Calu3 (cell line): ENCODE results near the gene FUT2. TPM values are rescaled to one million over a fixed set of nuclear protein-coding genes. Genes with fewer than 3 reads are reported as not detected.
"Not testable (repeated sequence)": the region's sequence is repeated elsewhere in the genome, so short reads cannot be mapped to it uniquely, and the experiment has no call there.

Experiments used
- BruUV-seq: library from RNA; stranded (reverse); fragments of 400-500 nt; replicated peaks from 2 replicates; lab custom pipeline; 2021; lab: Mats Ljungman, UMichigan
- CTCF ChIA-PET: fragments of 300-600 bp; sonication (Branson Sonifier 250); formaldehyde crosslinking; loops from one replicate; lab custom pipeline; 2022; ENCODE audit warnings: antibody characterized with exemption; lab: Charles Lee
- DNase-seq: peaks from one replicate; pipeline ENCODE4 v3.0.0; 2022
- H3K27ac Mint-ChIP-seq: one replicate; pipeline ENCODE4 v1.8.0; 2022; ENCODE audit warnings: mixed read lengths; ENCODE audit not compliant: unreplicated experiment
- H3K27me3 Mint-ChIP-seq: one replicate; pipeline ENCODE4 v1.8.0; 2022; ENCODE audit warnings: mixed read lengths; ENCODE audit not compliant: unreplicated experiment
- H3K36me3 Mint-ChIP-seq: one replicate; pipeline ENCODE4 v1.8.0; 2022; ENCODE audit warnings: mild to moderate bottlenecking, moderate library complexity, mixed read lengths; ENCODE audit not compliant: insufficient read depth, unreplicated experiment
- H3K4me1 Mint-ChIP-seq: one replicate; pipeline ENCODE4 v1.8.0; 2022; ENCODE audit warnings: mild to moderate bottlenecking, low read depth, mixed read lengths; ENCODE audit not compliant: unreplicated experiment
- H3K4me3 Mint-ChIP-seq: one replicate; pipeline ENCODE4 v1.8.0; 2022; ENCODE audit warnings: mild to moderate bottlenecking, low read depth, moderate library complexity, mixed read lengths; ENCODE audit not compliant: unreplicated experiment
- H3K9me3 Mint-ChIP-seq: one replicate; pipeline ENCODE4 v1.8.0; 2022; ENCODE audit warnings: low read depth, mixed read lengths; ENCODE audit not compliant: unreplicated experiment
- intact Hi-C: fragments of 100-400 bp; cut with micrococcal nuclease; formaldehyde crosslinking; loops from one replicate; pipeline ENCODE4 v1.10.0; 2022; ENCODE audit not compliant: unreplicated experiment
- total RNA-seq: library from RNA; stranded (reverse); gene quantifications from 2 replicates; pipeline ENCODE4 v1.2.3, GENCODE V29; 2022
- TF ChIP-seq, protein P1 (sequence below): fragments of 200-600 bp; IDR thresholded peaks from one replicate; pipeline ENCODE4 v1.8.0; 2022; ENCODE audit warnings: antibody characterized with exemption; ENCODE audit not compliant: unreplicated experiment

Gene FUT2
- total RNA-seq, 1 experiment from 2014 or later: 10.4 TPM

- intact Hi-C loops: no loop called here
Observed at GRCh38 chr19:48650974-48651682, 44.6 kb upstream of the FUT2 start.

GRCh38 chr19:48651683-48652048, 44.1 kb upstream of the FUT2 start:
- no TSS peak for BruUV-seq
- Mint-ChIP-seq H3K4me3 (no peak overlapping the region), H3K4me1 (peaks cover 10% of the 10 kb centered on the region), H3K27me3 (peaks cover 17% of the 10 kb centered on the region), H3K9me3 (no peaks in the 10 kb centered on the region), H3K27ac (no peak overlapping the region), H3K36me3 (no peaks in the 10 kb centered on the region)
- no peak for DNase-seq
- intact Hi-C loops: no loop called here
- TF ChIP-seq, protein P1, sequence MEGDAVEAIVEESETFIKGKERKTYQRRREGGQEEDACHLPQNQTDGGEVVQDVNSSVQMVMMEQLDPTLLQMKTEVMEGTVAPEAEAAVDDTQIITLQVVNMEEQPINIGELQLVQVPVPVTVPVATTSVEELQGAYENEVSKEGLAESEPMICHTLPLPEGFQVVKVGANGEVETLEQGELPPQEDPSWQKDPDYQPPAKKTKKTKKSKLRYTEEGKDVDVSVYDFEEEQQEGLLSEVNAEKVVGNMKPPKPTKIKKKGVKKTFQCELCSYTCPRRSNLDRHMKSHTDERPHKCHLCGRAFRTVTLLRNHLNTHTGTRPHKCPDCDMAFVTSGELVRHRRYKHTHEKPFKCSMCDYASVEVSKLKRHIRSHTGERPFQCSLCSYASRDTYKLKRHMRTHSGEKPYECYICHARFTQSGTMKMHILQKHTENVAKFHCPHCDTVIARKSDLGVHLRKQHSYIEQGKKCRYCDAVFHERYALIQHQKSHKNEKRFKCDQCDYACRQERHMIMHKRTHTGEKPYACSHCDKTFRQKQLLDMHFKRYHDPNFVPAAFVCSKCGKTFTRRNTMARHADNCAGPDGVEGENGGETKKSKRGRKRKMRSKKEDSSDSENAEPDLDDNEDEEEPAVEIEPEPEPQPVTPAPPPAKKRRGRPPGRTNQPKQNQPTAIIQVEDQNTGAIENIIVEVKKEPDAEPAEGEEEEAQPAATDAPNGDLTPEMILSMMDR: no peak
- CTCF ChIA-PET: interaction anchor here (0.7 kb wide), 1 partner anchor 8 kb away, joined by 7 read pairs; no protein-coding TSS in a partner anchor

More at GRCh38 chr19:48650974-48651682, 44.6 kb upstream of the FUT2 start:
- H3K9me3 Mint-ChIP-seq: no peaks in the 10 kb centered on the region
- H3K4me1 Mint-ChIP-seq: peaks cover 10% of the 10 kb centered on the region
- no peak overlapping the region for H3K4me3 Mint-ChIP-seq
- no peak overlapping the region for H3K27ac Mint-ChIP-seq
- H3K27me3 Mint-ChIP-seq: peaks cover 22% of the 10 kb centered on the region
- H3K36me3 Mint-ChIP-seq: peaks cover 2% of the 10 kb centered on the region
- CTCF ChIA-PET: interaction anchor here (0.7 kb wide), 1 partner anchor 8 kb away, joined by 7 read pairs; no protein-coding TSS in a partner anchor
- DNase-seq: no peak
- TF ChIP-seq, protein P1: no peak
- BruUV-seq: no TSS peak

- TF ChIP-seq, protein P1: no peak
- BruUV-seq: no TSS peak
- no peak for DNase-seq
- Mint-ChIP-seq H3K27me3 (no peaks in the 10 kb centered on the region), H3K9me3 (no peaks in the 10 kb centered on the region), H3K27ac (no peak overlapping the region), H3K36me3 (no peaks in the 10 kb centered on the region), H3K4me1 (peaks cover 9% of the 10 kb centered on the region), H3K4me3 (no peak overlapping the region)
- intact Hi-C loops: no loop called here
- CTCF ChIA-PET: interaction anchor here (0.6 to 1.1 kb wide), 2 partner anchors 12 to 23 kb away, joined by 4 to 8 read pairs; no protein-coding TSS in a partner anchor
Observed at GRCh38 chr19:48654299-48655059, 41.3 kb upstream of the FUT2 start.

GRCh38 chr19:48656840-48657474, 38.8 kb upstream of the FUT2 start:
- Mint-ChIP-seq H3K36me3 (peaks cover 6% of the 10 kb centered on the region), H3K9me3 (no peaks in the 10 kb centered on the region), H3K4me3 (no peak overlapping the region), H3K27me3 (no peaks in the 10 kb centered on the region), H3K4me1 (peaks cover 17% of the 10 kb centered on the region), H3K27ac (no peak overlapping the region)
- intact Hi-C loops: no loop called here
- TF ChIP-seq, protein P1: no peak
- CTCF ChIA-PET: interaction anchor here (0.7 to 1.1 kb wide), 4 partner anchors 10 to 19 kb away, joined by 3 to 6 read pairs (median 3); partner anchors contain the start of gene CA11
- no peak for DNase-seq
- no TSS peak for BruUV-seq

- H3K4me3 Mint-ChIP-seq, DNase-seq, H3K9me3 Mint-ChIP-seq, intact Hi-C loops, H3K27me3 Mint-ChIP-seq, BruUV-seq, H3K36me3 Mint-ChIP-seq, H3K27ac Mint-ChIP-seq: not testable (repeated sequence)
- CTCF ChIA-PET: interaction anchor here (0.7 to 1.1 kb wide), 2 partner anchors 12 to 18 kb away, joined by 3 to 6 read pairs; partner anchors contain the start of gene CA11
- H3K4me1 Mint-ChIP-seq: peaks cover 17% of the 10 kb centered on the region
Observed at GRCh38 chr19:48657828-48658227, 37.9 kb upstream of the FUT2 start.
